Inferior parietal cortex (tissue), 1 donor: Measurements from ENCODE around the gene CD79A.
"Not testable (repeated sequence)": the region's sequence is repeated elsewhere in the genome, so short reads cannot be mapped to it uniquely, and the experiment has no call there.

Experiments
- DNase-seq: peaks from one replicate; pipeline ENCODE4 v3.0.0-alpha.2; 2016; ENCODE audit errors: extremely low spot score

Gene CD79A

GRCh38 chr19:41905273-41906002 is 28.4 kb downstream of the CD79A start:
- DNase-seq, result no peak

GRCh38 chr19:41906271-41906670 is 29.2 kb downstream of the CD79A start:
- DNase-seq, result no peak

- no peak for DNase-seq
These were observed 30.0 kb downstream of the CD79A start for GRCh38 chr19:41906916-41907680.

- no peak for DNase-seq
These were observed 31.0 kb downstream of the CD79A start for GRCh38 chr19:41907994-41908615.

- DNase-seq, result no peak
These were observed 31.8 kb downstream of the CD79A start for GRCh38 chr19:41908724-41909464.

- no peak for DNase-seq
These were observed 32.6 kb downstream of the CD79A start for GRCh38 chr19:41909706-41910105.

GRCh38 chr19:41910240-41910991 is 33.3 kb downstream of the CD79A start:
- no peak for DNase-seq

- DNase-seq, result no peak
These were observed 34.2 kb downstream of the CD79A start for GRCh38 chr19:41910992-41911888.

- no peak for DNase-seq
These were observed 35.0 kb downstream of the CD79A start for GRCh38 chr19:41911889-41912731.

GRCh38 chr19:41912899-41913537 is 35.9 kb downstream of the CD79A start:
- DNase-seq, result no peak

- no peak for DNase-seq
These were observed 36.7 kb downstream of the CD79A start for GRCh38 chr19:41913538-41914423.

- DNase-seq, result not testable (repeated sequence)
These were observed 37.4 kb downstream of the CD79A start for GRCh38 chr19:41914424-41914834.

GRCh38 chr19:41915021-41915775 is 38.1 kb downstream of the CD79A start:
- no peak for DNase-seq

- no peak for DNase-seq
These were observed 38.8 kb downstream of the CD79A start for GRCh38 chr19:41915776-41916414.

- DNase-seq, result no peak
These were observed 40.6 kb downstream of the CD79A start for GRCh38 chr19:41917676-41918075.

- DNase-seq, result no peak
These were observed 41.0 kb downstream of the CD79A start for GRCh38 chr19:41918095-41918494.
